Measurements from ENCODE around the gene MLLT6. TPM values are rescaled to one million over a fixed set of nuclear protein-coding genes. Genes with fewer than 3 reads are reported as not detected.
"Not testable (repeated sequence)": the region's sequence is repeated elsewhere in the genome, so short reads cannot be mapped to it uniquely, and the experiment has no call there.

MLLT6 gene
- total and polyA plus RNA-seq, 12 donors, result 17.3 to 104 (median 67.5) TPM

GRCh38 chr17:38720941-38721340 is 15.9 kb downstream of the MLLT6 start:
- Histone ChIP-seq H3K9me3 (no peaks in the 10 kb centered on the region), H3K4me1 (peaks cover 0 to 27% (median 16%) of the 10 kb centered on the region in 9 donors), H3K4me3 (no peak overlapping the region), H3K27me3 (no peaks in the 10 kb centered on the region), H3K27ac (no peak overlapping the region), H3K36me3 (peaks cover 4 to 95% (median 61%) of the 10 kb centered on the region in 9 donors)
- ATAC-seq (no peak), DNase-seq (no peak)
- intact Hi-C loops (cut with DNase I), result no loop called here
- no peak for TF ChIP-seq CTCF (IDR thresholded peaks at IDR 0.05)
- 86% methylated on average over 6 of the region's 6 CpGs for WGBS, 2 donors

GRCh38 chr17:38721802-38722201 is 16.7 kb downstream of the MLLT6 start:
- DNase-seq, result no peak
- intact Hi-C loops (cut with DNase I), result no loop called here
- no peaks in the 10 kb centered on the region for H3K9me3 ChIP-seq
- H3K4me1 ChIP-seq, result peaks cover 0 to 27% (median 16%) of the 10 kb centered on the region in 9 donors
- H3K36me3 ChIP-seq, result peaks cover 0 to 89% (median 52%) of the 10 kb centered on the region in 9 donors
- no peaks in the 10 kb centered on the region for H3K27me3 ChIP-seq
- 92 to 95% methylated on average over 9 to 16 of the region's 16 CpGs for WGBS, 2 donors
- no peak overlapping the region for H3K4me3 ChIP-seq
- no peak for ATAC-seq
- TF ChIP-seq CTCF (IDR thresholded peaks at IDR 0.05), result no peak
- peak overlapping the region in 1 of 10 donors; percentile 16 for H3K27ac ChIP-seq

GRCh38 chr17:38724337-38724988 is 19.4 kb downstream of the MLLT6 start:
- DNase-seq (peak in 1 of 2 donors; percentile 73), ATAC-seq (peak; percentile 26 to 72 (median 49))
- 48 to 58% methylated on average over 16 of the region's 16 CpGs for WGBS, 2 donors
- no peaks in the 10 kb centered on the region for H3K9me3 ChIP-seq
- TF ChIP-seq CTCF (IDR thresholded peaks at IDR 0.05), result no peak
- peaks cover 0 to 70% (median 33%) of the 10 kb centered on the region in 9 donors for H3K36me3 ChIP-seq
- intact Hi-C loops (cut with DNase I), result loop anchor here in 1 of 10 donors (2.0 kb wide), 1 partner anchor 14 kb away; no protein-coding TSS in a partner anchor
- H3K27ac ChIP-seq, result peak overlapping the region in 1 of 10 donors; percentile 3
- H3K4me3 ChIP-seq, result no peak overlapping the region
- H3K4me1 ChIP-seq, result peaks cover 0 to 40% (median 22%) of the 10 kb centered on the region in 9 donors
- H3K27me3 ChIP-seq, result no peaks in the 10 kb centered on the region

GRCh38 chr17:38725066-38725465 is 20.0 kb downstream of the MLLT6 start:
- Histone ChIP-seq H3K9me3 (no peaks in the 10 kb centered on the region), H3K36me3 (peaks cover 0 to 64% (median 28%) of the 10 kb centered on the region in 9 donors), H3K27ac (peak overlapping the region in 1 of 10 donors; percentile 3), H3K4me1 (peaks cover 0 to 44% (median 25%) of the 10 kb centered on the region in 9 donors), H3K27me3 (no peaks in the 10 kb centered on the region), H3K4me3 (no peak overlapping the region)
- no peak for ATAC-seq
- DNase-seq, result no peak
- WGBS, 2 donors, result 68 to 72% methylated on average over 10 of the region's 10 CpGs
- TF ChIP-seq CTCF (IDR thresholded peaks at IDR 0.05), result no peak
- intact Hi-C loops (cut with DNase I), result loop anchor here in 1 of 10 donors (2.0 kb wide), 1 partner anchor 14 kb away; no protein-coding TSS in a partner anchor

- H3K9me3 ChIP-seq; H3K27ac ChIP-seq; H3K4me3 ChIP-seq; DNase-seq; H3K27me3 ChIP-seq; ATAC-seq; intact Hi-C loops (cut with DNase I): not testable (repeated sequence)
- 74 to 85% methylated on average over 6 to 8 of the region's 8 CpGs for WGBS, 2 donors
- Histone ChIP-seq H3K4me1 (peaks cover under 1 to 49% (median 31%) of the 10 kb centered on the region in 9 donors), H3K36me3 (peaks cover 0 to 53% (median 18%) of the 10 kb centered on the region in 9 donors)
These were observed 21.1 kb downstream of the MLLT6 start for GRCh38 chr17:38726145-38726544.

Data from heart right ventricle (tissue), 16 donors.